HEK293 (cell line): ENCODE results near the gene BBX.

Source experiments
- HOXA7 ChIP-seq: sonication (generic); formaldehyde crosslinking; IDR thresholded peaks from 2 replicates; pipeline ENCODE4 v1.8.1; 2022; ENCODE audit warnings: missing genetic modification reagents, borderline replicate concordance
- PATZ1 ChIP-seq: fragments of 450-650 bp; formaldehyde crosslinking; IDR thresholded peaks from 2 replicates; pipeline ENCODE4 v1.5.1; 2016; ENCODE audit warnings: missing biosample characterization, missing genetic modification characterization
- REST ChIP-seq: fragments of 450-650 bp; formaldehyde crosslinking; IDR thresholded peaks from 2 replicates; pipeline ENCODE4 v1.5.1; 2016; ENCODE audit warnings: missing biosample characterization, missing genetic modification characterization
- ZBTB17 ChIP-seq: fragments of 450-650 bp; formaldehyde crosslinking; IDR thresholded peaks from 2 replicates; pipeline ENCODE4 v1.5.1; 2016; ENCODE audit warnings: missing biosample characterization, missing genetic modification characterization
- ZFP69B ChIP-seq: fragments of 450-650 bp; formaldehyde crosslinking; IDR thresholded peaks from 2 replicates; pipeline ENCODE4 v1.5.1; 2016; ENCODE audit warnings: missing biosample characterization, missing genetic modification characterization
- ZNF324 ChIP-seq: fragments of 450-650 bp; formaldehyde crosslinking; IDR thresholded peaks from 2 replicates; pipeline ENCODE4 v1.5.1; 2016; ENCODE audit warnings: missing biosample characterization, missing genetic modification characterization
- ZNF488 ChIP-seq: fragments of 450-650 bp; formaldehyde crosslinking; IDR thresholded peaks from 2 replicates; pipeline ENCODE4 v1.5.1; 2016; ENCODE audit warnings: missing biosample characterization, missing genetic modification characterization
- ZNF561 ChIP-seq: fragments of 450-650 bp; IDR thresholded peaks from 2 replicates; pipeline ENCODE4 v1.5.1; 2018; ENCODE audit warnings: missing biosample characterization, missing genetic modification characterization, borderline replicate concordance
- ZNF654 ChIP-seq: fragments of 450-650 bp; formaldehyde crosslinking; IDR thresholded peaks from 2 replicates; pipeline ENCODE4 v1.5.1; 2016; ENCODE audit warnings: low read depth, missing biosample characterization, missing genetic modification characterization
- ZNF677 ChIP-seq: fragments of 450-650 bp; IDR thresholded peaks from 2 replicates; pipeline ENCODE4 v1.5.0; 2018; ENCODE audit warnings: missing biosample characterization, mild to moderate bottlenecking, missing genetic modification characterization, moderate library complexity
- ZNF768 ChIP-seq: fragments of 450-650 bp; formaldehyde crosslinking; IDR thresholded peaks from 2 replicates; pipeline ENCODE4 v1.5.1; 2018; ENCODE audit warnings: missing biosample characterization, mild to moderate bottlenecking, missing genetic modification characterization
- TF ChIP-seq, protein P1 (sequence below): fragments of 450-650 bp; formaldehyde crosslinking; IDR thresholded peaks from 2 replicates; pipeline ENCODE4 v1.5.1; 2016; ENCODE audit warnings: missing biosample characterization, missing genetic modification characterization
- TF ChIP-seq, protein P2 (sequence below): fragments of 450-650 bp; formaldehyde crosslinking; IDR thresholded peaks from 2 replicates; pipeline ENCODE4 v1.5.1; 2016; ENCODE audit warnings: missing biosample characterization, missing genetic modification characterization

DNA sequence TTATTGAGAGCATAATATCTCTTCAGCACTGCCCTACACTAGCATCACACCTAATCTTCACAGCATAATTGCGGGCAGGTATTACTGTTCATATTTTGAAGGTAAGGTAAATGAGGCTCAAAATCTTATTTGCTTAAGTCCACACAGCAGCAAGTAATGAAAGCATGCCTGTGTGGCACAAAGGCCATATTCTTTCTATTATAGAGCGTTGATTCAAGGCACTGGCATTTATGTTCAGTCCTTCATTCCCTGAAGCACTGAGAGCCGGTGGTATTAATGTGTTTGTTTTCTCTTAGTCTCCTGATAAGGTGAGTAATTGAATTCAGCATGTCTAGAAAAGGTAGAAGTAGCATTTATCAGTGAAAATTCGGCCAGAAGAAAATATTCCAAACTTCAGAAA, 231.2 kb downstream of the BBX start:
- TF ChIP-seq ZNF654 (tag by site-specific recombination): no peak
- no peak for TF ChIP-seq ZBTB17 (tag by site-specific recombination)
- TF ChIP-seq, protein P1, sequence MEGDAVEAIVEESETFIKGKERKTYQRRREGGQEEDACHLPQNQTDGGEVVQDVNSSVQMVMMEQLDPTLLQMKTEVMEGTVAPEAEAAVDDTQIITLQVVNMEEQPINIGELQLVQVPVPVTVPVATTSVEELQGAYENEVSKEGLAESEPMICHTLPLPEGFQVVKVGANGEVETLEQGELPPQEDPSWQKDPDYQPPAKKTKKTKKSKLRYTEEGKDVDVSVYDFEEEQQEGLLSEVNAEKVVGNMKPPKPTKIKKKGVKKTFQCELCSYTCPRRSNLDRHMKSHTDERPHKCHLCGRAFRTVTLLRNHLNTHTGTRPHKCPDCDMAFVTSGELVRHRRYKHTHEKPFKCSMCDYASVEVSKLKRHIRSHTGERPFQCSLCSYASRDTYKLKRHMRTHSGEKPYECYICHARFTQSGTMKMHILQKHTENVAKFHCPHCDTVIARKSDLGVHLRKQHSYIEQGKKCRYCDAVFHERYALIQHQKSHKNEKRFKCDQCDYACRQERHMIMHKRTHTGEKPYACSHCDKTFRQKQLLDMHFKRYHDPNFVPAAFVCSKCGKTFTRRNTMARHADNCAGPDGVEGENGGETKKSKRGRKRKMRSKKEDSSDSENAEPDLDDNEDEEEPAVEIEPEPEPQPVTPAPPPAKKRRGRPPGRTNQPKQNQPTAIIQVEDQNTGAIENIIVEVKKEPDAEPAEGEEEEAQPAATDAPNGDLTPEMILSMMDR (tag by site-specific recombination): no peak
- TF ChIP-seq ZNF677 (tag by site-specific recombination): no peak
- no peak for TF ChIP-seq PATZ1 (tag by site-specific recombination)
- no peak for TF ChIP-seq REST
- TF ChIP-seq, protein P2, sequence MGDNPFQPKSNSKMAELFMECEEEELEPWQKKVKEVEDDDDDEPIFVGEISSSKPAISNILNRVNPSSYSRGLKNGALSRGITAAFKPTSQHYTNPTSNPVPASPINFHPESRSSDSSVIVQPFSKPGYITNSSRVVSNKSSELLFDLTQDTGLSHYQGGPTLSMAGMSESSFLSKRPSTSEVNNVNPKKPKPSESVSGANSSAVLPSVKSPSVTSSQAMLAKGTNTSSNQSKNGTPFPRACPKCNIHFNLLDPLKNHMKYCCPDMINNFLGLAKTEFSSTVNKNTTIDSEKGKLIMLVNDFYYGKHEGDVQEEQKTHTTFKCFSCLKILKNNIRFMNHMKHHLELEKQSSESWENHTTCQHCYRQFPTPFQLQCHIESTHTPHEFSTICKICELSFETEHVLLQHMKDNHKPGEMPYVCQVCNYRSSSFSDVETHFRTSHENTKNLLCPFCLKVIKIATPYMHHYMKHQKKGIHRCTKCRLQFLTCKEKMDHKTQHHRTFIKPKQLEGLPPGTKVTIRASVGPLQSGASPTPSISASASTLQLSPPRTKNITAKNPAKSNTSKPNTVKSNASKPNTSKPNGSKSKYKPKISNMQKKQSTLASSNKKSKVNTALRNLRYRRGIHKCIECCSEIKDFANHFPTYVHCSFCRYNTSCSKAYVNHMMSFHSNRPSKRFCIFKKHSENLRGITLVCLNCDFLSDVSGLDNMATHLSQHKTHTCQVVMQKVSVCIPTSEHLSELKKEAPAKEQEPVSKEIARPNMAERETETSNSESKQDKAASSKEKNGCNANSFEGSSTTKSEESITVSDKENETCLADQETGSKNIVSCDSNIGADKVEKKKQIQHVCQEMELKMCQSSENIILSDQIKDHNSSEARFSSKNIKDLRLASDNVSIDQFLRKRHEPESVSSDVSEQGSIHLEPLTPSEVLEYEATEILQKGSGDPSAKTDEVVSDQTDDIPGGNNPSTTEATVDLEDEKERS (tag by site-specific recombination): no peak
- no peak for TF ChIP-seq ZNF561
- no peak for TF ChIP-seq ZNF324 (tag by site-specific recombination)
- TF ChIP-seq ZFP69B (tag by site-specific recombination): no peak
- no peak for TF ChIP-seq ZNF768 (tag by site-specific recombination)
- no peak for TF ChIP-seq ZNF488 (tag by site-specific recombination)
- no peak for TF ChIP-seq HOXA7 (CRISPR knock-in tag)
